AG04449 (cell line): ENCODE results near the gene COMMD10.

Experiments used
- CTCF ChIA-PET: fragments of 350-600 bp; formaldehyde crosslinking; extraction: SDS; loops from one replicate; lab custom pipeline; 2021; ENCODE audit warnings: antibody characterized with exemption; lab: Yijun Ruan, JAX
- POLR2A ChIA-PET: fragments of 400-600, 350-600 bp; formaldehyde crosslinking; extraction: SDS; loops from one replicate; lab custom pipeline; 2020; ENCODE audit warnings: antibody characterized with exemption, inconsistent platforms; lab: Yijun Ruan, JAX
- DNase-seq: peaks from one replicate; pipeline ENCODE4 v3.0.0-alpha.2; 2010; ENCODE audit warnings: low read depth, low spot score
- H3K4me3 ChIP-seq: 2 replicates; pipeline ENCODE4 v1.5.1; 2011; ENCODE audit warnings: low read depth, mild to moderate bottlenecking, control low read depth, low read length
- TF ChIP-seq, protein P1 (sequence below): IDR thresholded peaks from one replicate; pipeline ENCODE4 v1.5.1; 2011; ENCODE audit warnings: mild to moderate bottlenecking, moderate library complexity, low read length, control low read depth, inconsistent platforms; ENCODE audit not compliant: insufficient read depth; ENCODE audit errors: missing control alignments

Gene COMMD10

DNA sequence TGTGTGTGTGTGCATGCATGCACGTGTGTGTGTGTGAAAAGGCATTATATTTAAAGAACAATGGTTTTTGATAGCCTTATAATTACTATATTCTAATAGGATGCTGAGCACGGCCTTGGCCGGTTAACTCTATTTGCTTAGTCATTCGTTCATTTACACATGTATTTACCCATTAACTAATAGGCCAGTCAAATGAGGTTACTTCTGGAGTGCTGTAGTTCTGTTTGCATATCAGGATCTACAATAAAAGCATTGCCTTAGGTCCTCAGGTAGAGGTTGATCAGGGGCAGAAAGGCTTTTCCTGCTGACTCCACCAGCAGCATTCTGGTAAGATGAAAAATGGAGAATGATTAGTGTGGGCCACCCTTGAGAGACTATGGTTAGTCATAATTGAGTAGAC lies 219.0 kb downstream of the COMMD10 start:
- POLR2A ChIA-PET, result no interaction called here
- no peak for DNase-seq
- H3K4me3 ChIP-seq, result no peak overlapping the region
- TF ChIP-seq, protein P1, sequence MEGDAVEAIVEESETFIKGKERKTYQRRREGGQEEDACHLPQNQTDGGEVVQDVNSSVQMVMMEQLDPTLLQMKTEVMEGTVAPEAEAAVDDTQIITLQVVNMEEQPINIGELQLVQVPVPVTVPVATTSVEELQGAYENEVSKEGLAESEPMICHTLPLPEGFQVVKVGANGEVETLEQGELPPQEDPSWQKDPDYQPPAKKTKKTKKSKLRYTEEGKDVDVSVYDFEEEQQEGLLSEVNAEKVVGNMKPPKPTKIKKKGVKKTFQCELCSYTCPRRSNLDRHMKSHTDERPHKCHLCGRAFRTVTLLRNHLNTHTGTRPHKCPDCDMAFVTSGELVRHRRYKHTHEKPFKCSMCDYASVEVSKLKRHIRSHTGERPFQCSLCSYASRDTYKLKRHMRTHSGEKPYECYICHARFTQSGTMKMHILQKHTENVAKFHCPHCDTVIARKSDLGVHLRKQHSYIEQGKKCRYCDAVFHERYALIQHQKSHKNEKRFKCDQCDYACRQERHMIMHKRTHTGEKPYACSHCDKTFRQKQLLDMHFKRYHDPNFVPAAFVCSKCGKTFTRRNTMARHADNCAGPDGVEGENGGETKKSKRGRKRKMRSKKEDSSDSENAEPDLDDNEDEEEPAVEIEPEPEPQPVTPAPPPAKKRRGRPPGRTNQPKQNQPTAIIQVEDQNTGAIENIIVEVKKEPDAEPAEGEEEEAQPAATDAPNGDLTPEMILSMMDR, result no peak
- CTCF ChIA-PET, result no interaction called here

DNA sequence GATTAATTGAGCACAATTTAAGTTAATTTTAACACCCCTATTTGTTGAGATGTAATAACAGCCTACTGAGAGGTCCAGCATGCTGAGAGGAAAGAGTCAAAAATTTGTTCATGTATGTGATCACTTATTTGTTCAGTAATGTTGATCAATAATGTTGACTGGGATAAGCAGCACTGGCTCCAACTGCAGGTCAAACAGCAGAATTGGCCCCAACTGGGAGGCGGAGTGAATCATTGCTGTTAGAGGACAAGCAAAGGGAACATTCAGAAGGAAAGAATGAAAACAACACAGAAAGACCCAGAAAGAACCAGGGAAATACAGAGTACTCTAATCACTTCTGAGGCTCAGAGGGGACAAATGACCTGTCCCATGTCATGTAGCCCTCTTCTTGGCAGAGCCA lies 221.1 kb downstream of the COMMD10 start:
- DNase-seq, result no peak
- no peak overlapping the region for H3K4me3 ChIP-seq
- TF ChIP-seq, protein P1, result no peak
- POLR2A ChIA-PET, result no interaction called here
- CTCF ChIA-PET, result no interaction called here

DNA sequence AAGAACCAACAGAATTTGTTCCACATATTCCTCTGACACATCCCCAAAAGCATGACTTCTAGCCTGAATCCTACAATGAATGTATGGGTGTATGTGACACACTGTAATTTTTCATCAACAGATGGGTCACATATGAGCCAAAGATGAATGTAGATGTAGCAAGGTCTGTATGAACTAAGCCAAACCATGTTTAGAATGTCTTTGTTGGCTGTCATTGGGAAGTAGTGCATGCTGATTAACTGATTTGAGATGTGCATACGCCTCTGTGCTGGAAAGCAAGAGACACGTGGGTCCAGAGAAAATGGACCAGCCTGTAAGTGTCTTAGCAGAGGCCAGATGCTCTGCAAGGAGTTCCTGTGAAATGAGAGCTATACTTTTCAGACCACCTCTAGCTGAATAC lies 222.0 kb downstream of the COMMD10 start:
- CTCF ChIA-PET, result no interaction called here
- POLR2A ChIA-PET, result no interaction called here
- no peak overlapping the region for H3K4me3 ChIP-seq
- no peak for DNase-seq
- TF ChIP-seq, protein P1, result no peak

DNA sequence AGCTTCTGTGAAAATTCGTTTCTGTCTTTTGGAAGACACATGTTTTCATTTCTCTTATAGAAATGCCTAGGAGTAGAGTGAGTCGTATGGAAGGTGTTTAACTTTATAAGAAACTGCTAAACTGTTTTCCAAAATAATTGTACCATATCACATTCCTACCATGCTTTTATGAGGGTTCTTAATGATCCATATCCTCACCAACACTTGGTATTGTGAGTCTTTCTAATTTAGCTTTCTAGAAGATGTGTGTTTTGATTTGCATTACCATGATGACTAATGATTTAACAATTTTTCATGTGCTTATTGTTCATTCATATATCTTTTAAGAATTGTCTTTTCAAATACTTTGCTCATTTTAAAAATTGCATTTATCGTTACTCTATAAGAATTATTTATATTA lies 223.6 kb downstream of the COMMD10 start:
- ChIA-PET CTCF (no interaction called here), POLR2A (no interaction called here)
- DNase-seq, result no peak
- TF ChIP-seq, protein P1, result no peak
- H3K4me3 ChIP-seq, result no peak overlapping the region

DNA sequence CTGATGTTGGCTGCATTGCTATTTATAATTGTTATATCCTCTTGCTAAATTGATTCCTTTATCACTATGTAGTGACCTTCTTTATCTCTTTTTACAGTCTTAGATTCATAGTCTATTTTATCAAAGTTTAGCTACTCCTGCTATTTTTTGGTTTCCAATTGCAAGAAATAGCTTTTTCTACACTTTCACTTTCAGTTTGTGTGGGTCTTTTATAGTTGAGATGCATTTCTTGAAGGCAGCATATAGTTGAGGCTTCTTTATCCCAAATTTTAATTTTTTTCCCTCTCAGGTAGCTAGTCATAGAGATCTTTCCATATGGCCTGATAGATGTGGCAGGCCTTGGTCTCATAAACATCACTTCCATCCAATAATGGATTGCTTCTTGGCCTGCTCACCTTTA lies 228.5 kb downstream of the COMMD10 start:
- ChIA-PET POLR2A (no interaction called here), CTCF (no interaction called here)
- no peak overlapping the region for H3K4me3 ChIP-seq
- DNase-seq, result no peak
- TF ChIP-seq, protein P1, result no peak

DNA sequence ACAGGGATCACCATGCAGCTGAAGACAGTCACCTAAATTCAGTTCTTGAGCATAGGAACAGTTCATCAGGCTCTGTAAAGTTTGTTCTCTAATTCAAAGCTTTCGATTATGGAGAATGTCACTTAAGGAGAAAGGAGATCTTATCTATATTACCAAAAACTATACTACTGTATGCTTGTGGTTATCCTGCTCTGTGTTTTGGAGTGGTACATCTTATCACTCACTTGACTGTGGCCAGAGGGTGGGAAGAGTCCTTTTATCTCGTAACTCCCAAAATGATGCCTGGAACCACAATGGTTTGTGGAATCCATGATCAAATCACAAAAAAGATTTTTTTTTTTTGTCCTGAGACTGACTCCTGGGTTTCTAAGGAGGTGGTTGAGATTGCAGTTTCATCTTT lies 230.7 kb downstream of the COMMD10 start:
- TF ChIP-seq, protein P1, result no peak
- DNase-seq, result no peak
- CTCF ChIA-PET, result no interaction called here
- H3K4me3 ChIP-seq, result no peak overlapping the region
- POLR2A ChIA-PET, result no interaction called here
